HepG2 (cell line): ENCODE measurements around the gene HAGHL. TPM values are rescaled to one million over a fixed set of nuclear protein-coding genes. Genes with fewer than 3 reads are reported as not detected.
A peak's percentile ranks its signal among the peaks of the same experiment; 100 is the strongest.

Experiments
- FOXC1 ChIP-seq: sonication (generic); formaldehyde crosslinking; IDR thresholded peaks from 2 replicates; pipeline ENCODE4 v1.8.0; 2022; ENCODE audit warnings: mild to moderate bottlenecking, missing genetic modification reagents, borderline replicate concordance
- HHEX ChIP-seq: IDR thresholded peaks from 2 replicates; pipeline ENCODE4 v1.6.1; 2016; ENCODE audit warnings: control low read depth
- ISX ChIP-seq: sonication (generic); formaldehyde crosslinking; conservative IDR thresholded peaks from 2 replicates; pipeline ENCODE4 v1.5.0; 2020; ENCODE audit warnings: missing genetic modification reagents
- JDP2 ChIP-seq: sonication (generic); formaldehyde crosslinking; IDR thresholded peaks from 2 replicates; pipeline ENCODE4 v1.8.1; 2022; ENCODE audit warnings: missing genetic modification reagents, borderline replicate concordance
- KAT2B ChIP-seq: fragments of 150-350 bp; IDR thresholded peaks from 2 replicates; pipeline ENCODE4 v1.6.1; 2014; ENCODE audit warnings: low read depth, low read length, borderline replicate concordance
- KDM5B ChIP-seq: sonication (generic); formaldehyde crosslinking; IDR thresholded peaks from 2 replicates; pipeline ENCODE4 v1.4.0; 2020; ENCODE audit warnings: missing genetic modification reagents, mild to moderate bottlenecking, borderline replicate concordance
- KLF12 ChIP-seq: sonication (generic); formaldehyde crosslinking; IDR thresholded peaks from 2 replicates; pipeline ENCODE4 v1.4.0; 2020; ENCODE audit warnings: missing genetic modification reagents, borderline replicate concordance
- KMT2A ChIP-seq: sonication (generic); formaldehyde crosslinking; IDR thresholded peaks from 2 replicates; pipeline ENCODE4 v1.4.0; 2020; ENCODE audit warnings: missing genetic modification reagents
- MED1 ChIP-seq: sonication (generic); formaldehyde crosslinking; IDR thresholded peaks from 2 replicates; pipeline ENCODE4 v1.4.0; 2020; ENCODE audit warnings: missing genetic modification reagents
- NFYC ChIP-seq: IDR thresholded peaks from 2 replicates; pipeline ENCODE4 v1.6.1; 2016; ENCODE audit warnings: missing genetic modification reagents, missing compliant biosample characterization
- NR2F6 ChIP-seq, 2 experiments: IDR thresholded peaks; 2 replicates each; pipeline ENCODE4 v1.6.1; 2016; ENCODE audit warnings: antibody characterized with exemption in 1 of 2, mild to moderate bottlenecking in 1 of 2
- RELA ChIP-seq: sonication (generic); formaldehyde crosslinking; IDR thresholded peaks from 2 replicates; pipeline ENCODE4 v1.4.0; 2020; ENCODE audit warnings: missing genetic modification reagents
- ZNF101 ChIP-seq: sonication (generic); formaldehyde crosslinking; IDR thresholded peaks from 2 replicates; pipeline ENCODE4 v1.4.0; 2020; ENCODE audit warnings: mild to moderate bottlenecking, low read depth, missing genetic modification reagents, borderline replicate concordance
- ZNF235 ChIP-seq: sonication (generic); formaldehyde crosslinking; IDR thresholded peaks from 2 replicates; pipeline ENCODE4 v1.8.1; 2023; ENCODE audit warnings: mild to moderate bottlenecking, missing genetic modification reagents, borderline replicate concordance
- ZNF331 ChIP-seq: sonication (generic); formaldehyde crosslinking; IDR thresholded peaks from 2 replicates; pipeline ENCODE4 v1.4.0; 2020; ENCODE audit warnings: missing genetic modification reagents
- ZNF430 ChIP-seq: sonication (generic); formaldehyde crosslinking; IDR thresholded peaks from 2 replicates; pipeline ENCODE4 v1.9.0; 2021; ENCODE audit warnings: mild to moderate bottlenecking, missing genetic modification reagents
- ZNF563 ChIP-seq: sonication (generic); formaldehyde crosslinking; IDR thresholded peaks from 2 replicates; pipeline ENCODE4 v1.8.0; 2022; ENCODE audit warnings: mild to moderate bottlenecking, moderate library complexity, missing genetic modification reagents
- polyA plus RNA-seq, 8 experiments: library from polyadenylated mRNA; depleted of rRNA in 3 of 8; stranded (reverse) in 7 of 8; unstranded in 1 of 8; fragments of >200 nt; fragmentation: Illumina TruSeq in 4 of 8; extraction: Trizol in 4 of 8; gene quantifications; 2 replicates each; pipeline versions ENCODE4 v1.2.1 to v1.2.3, GENCODE V29; 2011 to 2016; ENCODE audit warnings: low read depth in 4 of 8, missing spikeins in 1 of 8, mixed read lengths in 1 of 8; ENCODE audit not compliant: insufficient read depth in 1 of 8
- total RNA-seq, 5 experiments: library from RNA; depleted of rRNA; stranded (reverse); fragments of >200 nt; fragmentation: Illumina TruSeq; extraction: Trizol; gene quantifications; 2 replicates each; pipeline ENCODE4 v1.2.3, GENCODE V29; 2016; ENCODE audit warnings: low read depth in 1 of 5
- TF ChIP-seq, protein P1 (sequence below): sonication (generic); formaldehyde crosslinking; IDR thresholded peaks from 2 replicates; pipeline ENCODE4 v1.4.0; 2020; ENCODE audit warnings: missing genetic modification reagents, mild to moderate bottlenecking, borderline replicate concordance
- TF ChIP-seq, protein P2 (sequence below): sonication (generic); formaldehyde crosslinking; IDR thresholded peaks from 2 replicates; pipeline ENCODE4 v1.4.0; 2020; ENCODE audit warnings: mild to moderate bottlenecking, missing genetic modification reagents
- TF ChIP-seq, protein P3 (sequence below): sonication (generic); formaldehyde crosslinking; IDR thresholded peaks from 2 replicates; pipeline ENCODE4 v1.9.0; 2022; ENCODE audit warnings: low read depth, missing genetic modification reagents
- TF ChIP-seq, protein P4 (sequence below): sonication (generic); formaldehyde crosslinking; IDR thresholded peaks from 2 replicates; pipeline ENCODE4 v1.4.0; 2020; ENCODE audit warnings: missing genetic modification reagents
- TF ChIP-seq, protein P5 (sequence below): sonication (generic); formaldehyde crosslinking; IDR thresholded peaks from 2 replicates; pipeline ENCODE4 v1.8.0; 2022; ENCODE audit warnings: missing genetic modification reagents, mild to moderate bottlenecking, borderline replicate concordance

Gene HAGHL
- total and polyA plus RNA-seq, 2 of the 13 experiments (the other 11 are each of a cell fraction or from before 2014, with no cell fraction given): 3.4 to 8.4 TPM

DNA sequence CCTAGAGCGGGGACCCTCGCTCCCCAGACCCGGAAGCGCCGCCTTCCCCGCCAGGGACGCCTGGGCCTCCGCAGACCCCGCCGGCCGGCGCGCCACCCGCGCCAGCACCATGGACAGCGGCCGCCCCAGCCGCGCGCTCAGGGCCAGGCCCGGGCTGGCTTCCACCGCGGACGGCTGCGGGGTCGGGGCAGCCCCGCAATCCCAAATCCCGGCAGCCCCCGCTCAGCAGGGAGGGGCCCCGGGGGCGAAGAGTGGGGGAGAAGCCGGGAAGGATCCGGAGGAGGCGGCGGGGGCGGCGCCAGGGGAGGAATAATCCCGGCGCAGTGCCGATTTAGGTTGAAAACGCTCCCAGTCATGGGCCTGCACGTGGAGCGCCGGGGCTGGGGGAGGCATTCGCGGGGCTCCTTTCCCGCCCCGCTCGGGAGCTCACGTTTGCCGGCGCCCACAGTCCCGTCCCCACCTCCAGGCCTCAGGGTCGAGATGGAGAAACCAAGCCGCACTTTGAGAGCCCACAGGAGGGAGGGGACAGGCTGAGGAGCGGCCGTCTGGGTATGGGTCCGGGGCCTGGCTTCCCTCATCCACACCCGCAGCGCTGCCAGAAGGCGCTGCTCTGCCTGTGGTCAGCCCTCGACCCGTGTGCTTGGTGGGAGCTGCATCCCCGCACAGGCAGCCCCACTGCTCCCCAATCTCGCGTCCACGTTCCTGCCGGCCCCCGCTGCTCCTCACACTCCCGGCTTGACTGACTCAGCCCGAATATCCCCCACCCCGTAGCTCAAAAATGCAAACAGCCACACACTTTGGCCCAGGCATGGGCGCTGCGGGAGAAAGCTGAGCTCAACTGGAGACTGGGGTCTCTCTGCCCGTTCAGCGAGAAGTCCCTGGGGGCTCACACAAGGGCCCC, 26.0 kb upstream of the HAGHL start (continued):
- TF ChIP-seq ZNF563 (CRISPR knock-in tag): peak; percentile 96
- TF ChIP-seq RELA (CRISPR knock-in tag): no peak
- peak; percentile 79; the same call in 1 of the 2 replicates for TF ChIP-seq ZNF331 (CRISPR knock-in tag)
- TF ChIP-seq ZNF235 (CRISPR knock-in tag): peak; percentile 56; the same call in 1 of the 2 replicates
- TF ChIP-seq, protein P1, sequence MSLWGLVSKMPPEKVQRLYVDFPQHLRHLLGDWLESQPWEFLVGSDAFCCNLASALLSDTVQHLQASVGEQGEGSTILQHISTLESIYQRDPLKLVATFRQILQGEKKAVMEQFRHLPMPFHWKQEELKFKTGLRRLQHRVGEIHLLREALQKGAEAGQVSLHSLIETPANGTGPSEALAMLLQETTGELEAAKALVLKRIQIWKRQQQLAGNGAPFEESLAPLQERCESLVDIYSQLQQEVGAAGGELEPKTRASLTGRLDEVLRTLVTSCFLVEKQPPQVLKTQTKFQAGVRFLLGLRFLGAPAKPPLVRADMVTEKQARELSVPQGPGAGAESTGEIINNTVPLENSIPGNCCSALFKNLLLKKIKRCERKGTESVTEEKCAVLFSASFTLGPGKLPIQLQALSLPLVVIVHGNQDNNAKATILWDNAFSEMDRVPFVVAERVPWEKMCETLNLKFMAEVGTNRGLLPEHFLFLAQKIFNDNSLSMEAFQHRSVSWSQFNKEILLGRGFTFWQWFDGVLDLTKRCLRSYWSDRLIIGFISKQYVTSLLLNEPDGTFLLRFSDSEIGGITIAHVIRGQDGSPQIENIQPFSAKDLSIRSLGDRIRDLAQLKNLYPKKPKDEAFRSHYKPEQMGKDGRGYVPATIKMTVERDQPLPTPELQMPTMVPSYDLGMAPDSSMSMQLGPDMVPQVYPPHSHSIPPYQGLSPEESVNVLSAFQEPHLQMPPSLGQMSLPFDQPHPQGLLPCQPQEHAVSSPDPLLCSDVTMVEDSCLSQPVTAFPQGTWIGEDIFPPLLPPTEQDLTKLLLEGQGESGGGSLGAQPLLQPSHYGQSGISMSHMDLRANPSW (CRISPR knock-in tag): no peak
- no peak for TF ChIP-seq FOXC1 (CRISPR knock-in tag)
- TF ChIP-seq KAT2B: no peak
- no peak for TF ChIP-seq NR2F6 (IDR thresholded peaks at IDR 0.05)
- no peak for TF ChIP-seq NR2F6 (CRISPR knock-in tag; IDR thresholded peaks at IDR 0.05)
- 0 out of 2 replicates have a peak, but pooled peaks have one; percentile 76 for TF ChIP-seq ISX (CRISPR knock-in tag)
- TF ChIP-seq MED1 (CRISPR knock-in tag): peak; percentile 45; the same call in 1 of the 2 replicates
- TF ChIP-seq NFYC (CRISPR knock-in tag): no peak
- no peak for TF ChIP-seq ZNF101 (CRISPR knock-in tag)
- TF ChIP-seq, protein P2, sequence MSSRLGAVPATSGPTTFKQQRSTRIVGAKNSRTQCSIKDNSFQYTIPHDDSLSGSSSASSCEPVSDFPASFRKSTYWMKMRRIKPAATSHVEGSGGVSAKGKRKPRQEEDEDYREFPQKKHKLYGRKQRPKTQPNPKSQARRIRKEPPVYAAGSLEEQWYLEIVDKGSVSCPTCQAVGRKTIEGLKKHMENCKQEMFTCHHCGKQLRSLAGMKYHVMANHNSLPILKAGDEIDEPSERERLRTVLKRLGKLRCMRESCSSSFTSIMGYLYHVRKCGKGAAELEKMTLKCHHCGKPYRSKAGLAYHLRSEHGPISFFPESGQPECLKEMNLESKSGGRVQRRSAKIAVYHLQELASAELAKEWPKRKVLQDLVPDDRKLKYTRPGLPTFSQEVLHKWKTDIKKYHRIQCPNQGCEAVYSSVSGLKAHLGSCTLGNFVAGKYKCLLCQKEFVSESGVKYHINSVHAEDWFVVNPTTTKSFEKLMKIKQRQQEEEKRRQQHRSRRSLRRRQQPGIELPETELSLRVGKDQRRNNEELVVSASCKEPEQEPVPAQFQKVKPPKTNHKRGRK (CRISPR knock-in tag): no peak
- TF ChIP-seq KMT2A (CRISPR knock-in tag): no peak
- TF ChIP-seq, protein P3, sequence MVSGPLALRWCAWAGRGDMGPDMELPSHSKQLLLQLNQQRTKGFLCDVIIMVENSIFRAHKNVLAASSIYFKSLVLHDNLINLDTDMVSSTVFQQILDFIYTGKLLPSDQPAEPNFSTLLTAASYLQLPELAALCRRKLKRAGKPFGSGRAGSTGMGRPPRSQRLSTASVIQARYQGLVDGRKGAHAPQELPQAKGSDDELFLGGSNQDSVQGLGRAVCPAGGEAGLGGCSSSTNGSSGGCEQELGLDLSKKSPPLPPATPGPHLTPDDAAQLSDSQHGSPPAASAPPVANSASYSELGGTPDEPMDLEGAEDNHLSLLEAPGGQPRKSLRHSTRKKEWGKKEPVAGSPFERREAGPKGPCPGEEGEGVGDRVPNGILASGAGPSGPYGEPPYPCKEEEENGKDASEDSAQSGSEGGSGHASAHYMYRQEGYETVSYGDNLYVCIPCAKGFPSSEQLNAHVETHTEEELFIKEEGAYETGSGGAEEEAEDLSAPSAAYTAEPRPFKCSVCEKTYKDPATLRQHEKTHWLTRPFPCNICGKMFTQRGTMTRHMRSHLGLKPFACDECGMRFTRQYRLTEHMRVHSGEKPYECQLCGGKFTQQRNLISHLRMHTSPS (CRISPR knock-in tag): no peak; the same call in 1 of the 2 replicates
- TF ChIP-seq, protein P4, sequence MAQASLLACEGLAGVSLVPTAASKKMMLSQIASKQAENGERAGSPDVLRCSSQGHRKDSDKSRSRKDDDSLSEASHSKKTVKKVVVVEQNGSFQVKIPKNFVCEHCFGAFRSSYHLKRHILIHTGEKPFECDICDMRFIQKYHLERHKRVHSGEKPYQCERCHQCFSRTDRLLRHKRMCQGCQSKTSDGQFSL (CRISPR knock-in tag): no peak
- TF ChIP-seq JDP2 (CRISPR knock-in tag): no peak; the same call in 1 of the 2 replicates
- TF ChIP-seq KDM5B (CRISPR knock-in tag): peak; percentile 52; the same call in 1 of the 2 replicates
- TF ChIP-seq, protein P5, sequence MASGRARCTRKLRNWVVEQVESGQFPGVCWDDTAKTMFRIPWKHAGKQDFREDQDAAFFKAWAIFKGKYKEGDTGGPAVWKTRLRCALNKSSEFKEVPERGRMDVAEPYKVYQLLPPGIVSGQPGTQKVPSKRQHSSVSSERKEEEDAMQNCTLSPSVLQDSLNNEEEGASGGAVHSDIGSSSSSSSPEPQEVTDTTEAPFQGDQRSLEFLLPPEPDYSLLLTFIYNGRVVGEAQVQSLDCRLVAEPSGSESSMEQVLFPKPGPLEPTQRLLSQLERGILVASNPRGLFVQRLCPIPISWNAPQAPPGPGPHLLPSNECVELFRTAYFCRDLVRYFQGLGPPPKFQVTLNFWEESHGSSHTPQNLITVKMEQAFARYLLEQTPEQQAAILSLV (CRISPR knock-in tag): no peak
- TF ChIP-seq ZNF430 (CRISPR knock-in tag): no peak
- TF ChIP-seq HHEX (CRISPR knock-in tag): no peak
- TF ChIP-seq KLF12 (CRISPR knock-in tag): peak; percentile 82
